NCI-H187 treated with DMSO at 0.1 percent for 48 hours (cell line): ENCODE data around the gene KRTAP23-1.

Experiments
- DNase-seq: peaks from one replicate; lab custom pipeline; 2025; lab: John Stamatoyannopoulos, UW

Gene KRTAP23-1, protein sequence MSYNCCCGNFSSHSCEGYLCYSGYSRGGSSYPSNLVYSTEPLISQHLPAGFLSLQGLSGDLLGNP

DNA sequence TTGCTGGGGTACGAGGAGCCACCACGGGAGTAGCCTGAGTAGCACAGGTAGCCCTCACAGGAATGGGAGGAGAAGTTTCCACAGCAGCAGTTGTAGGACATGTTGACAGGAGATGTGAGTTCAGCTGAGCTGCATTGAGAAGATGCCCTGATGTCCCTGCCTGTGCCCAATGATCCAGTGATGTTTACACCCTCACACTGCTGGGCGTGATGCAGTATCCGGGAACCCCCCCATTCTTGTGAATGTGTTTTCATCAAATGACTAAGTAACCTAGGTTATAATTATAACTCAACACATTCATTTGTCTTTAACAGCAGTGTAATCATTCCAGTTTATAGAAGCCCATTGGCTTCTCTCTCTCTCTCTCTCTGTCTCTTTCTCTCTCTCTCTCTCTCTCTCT lies at the start of gene KRTAP23-1:
Gene KRTAP23-1, minus strand, starts transcription at position 101 of the 400 bp plus-strand sequence. Its CDS starts 0 bp downstream, at position 101.
- DNase-seq = no peak

DNA sequence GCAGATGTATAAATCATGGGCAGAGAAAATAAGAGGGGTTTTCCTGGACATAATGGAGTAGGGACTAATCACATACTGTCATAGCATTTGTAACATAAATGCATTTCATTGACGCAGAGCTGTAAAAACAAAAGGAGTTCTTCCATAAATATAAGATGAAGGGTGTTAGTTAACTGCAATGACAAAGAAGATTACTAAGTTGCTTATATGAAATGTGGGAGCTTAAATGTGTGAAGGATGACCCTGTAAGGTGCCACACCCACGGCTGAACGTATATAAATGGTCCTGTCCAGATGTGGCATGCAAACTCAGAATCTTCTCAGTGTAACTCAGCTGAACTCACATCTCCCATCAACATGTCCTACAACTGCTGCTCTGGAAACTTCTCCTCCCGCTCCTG lies 47.3 kb upstream of the KRTAP23-1 start, which contains the start of gene KRTAP13-1:
Gene KRTAP13-1, plus strand, starts transcription at position 301 of the 400 bp plus-strand sequence. Its CDS starts 56 bp downstream, at position 357.
- no peak for DNase-seq

DNA sequence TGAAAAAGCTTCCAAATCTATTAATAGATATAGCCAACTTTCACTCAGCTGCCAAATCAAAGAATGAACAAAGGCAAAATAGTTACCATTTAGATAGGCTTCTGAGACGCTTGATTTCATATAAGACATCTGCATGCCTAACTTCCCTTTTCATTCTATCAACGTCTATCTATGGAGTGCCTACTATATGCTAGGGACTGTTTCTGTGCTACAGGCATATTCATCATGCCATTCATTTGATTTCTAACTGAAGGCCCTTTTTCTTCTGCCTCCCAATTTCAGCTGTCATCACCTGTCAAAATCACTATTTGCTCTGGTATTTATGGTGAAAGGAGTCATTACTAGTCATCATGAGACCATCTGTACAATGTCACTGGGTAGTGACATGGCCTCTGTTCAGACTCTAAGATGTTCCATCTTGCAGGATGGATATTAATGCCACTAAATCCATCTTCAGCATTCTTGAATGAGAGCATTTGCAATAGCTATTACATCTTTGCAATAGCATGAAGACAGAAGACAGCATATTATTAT lies 43.2 kb upstream of the KRTAP23-1 start:
- no peak for DNase-seq

DNA sequence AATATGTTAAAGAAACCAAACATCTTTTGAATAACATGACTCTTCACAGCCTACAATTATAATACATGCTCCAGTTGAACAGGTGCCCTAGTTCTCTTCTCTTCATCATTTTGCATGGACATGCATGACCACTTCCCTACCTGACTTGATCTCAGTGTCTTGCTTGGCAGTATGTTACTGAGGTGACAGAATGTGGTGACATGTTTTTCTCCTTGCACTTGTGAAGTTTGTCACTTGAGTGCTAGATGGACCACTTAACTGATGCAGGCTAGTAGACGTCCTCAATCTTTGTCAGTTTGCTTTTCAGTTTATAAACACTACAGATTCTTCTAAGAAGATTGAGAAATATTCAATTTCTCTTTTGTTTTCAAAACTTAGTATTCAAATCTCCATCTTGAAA lies 33.8 kb upstream of the KRTAP23-1 start:
- DNase-seq = no peak

DNA sequence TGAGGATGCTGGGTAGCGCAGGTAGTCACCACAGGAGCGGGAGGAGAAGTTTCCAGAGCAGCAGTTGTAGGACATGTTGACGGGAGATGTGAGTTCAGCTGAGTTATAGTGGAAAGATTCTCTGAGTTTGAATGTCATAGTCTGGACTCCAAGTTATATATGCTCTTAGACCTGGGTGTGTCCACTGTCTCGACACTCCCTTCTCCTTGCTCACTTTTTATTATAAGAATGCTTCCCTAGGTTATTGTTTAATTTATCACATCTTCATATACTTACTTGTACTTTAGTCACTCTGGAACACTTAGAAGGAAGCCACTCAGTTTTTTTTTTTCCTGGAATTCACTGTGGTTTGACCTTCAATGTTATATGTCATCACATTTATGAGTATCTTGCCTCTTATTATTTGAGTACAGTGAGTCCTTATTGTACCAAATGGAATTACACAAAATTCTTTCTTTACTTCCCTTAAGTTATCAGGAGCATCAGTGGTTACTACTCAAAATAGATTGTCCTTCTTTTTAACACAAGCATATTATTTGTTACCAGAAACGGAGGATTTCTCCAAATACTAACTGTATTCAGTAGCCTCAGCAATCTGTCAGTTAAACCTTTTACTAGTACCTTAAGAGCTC lies 23.8 kb upstream of the KRTAP23-1 start, which contains the start of gene KRTAP13-2:
Gene KRTAP13-2, minus strand, starts transcription at position 133 of the 632 bp plus-strand sequence. Its CDS starts 58 bp downstream, at position 75.
- no peak for DNase-seq

DNA sequence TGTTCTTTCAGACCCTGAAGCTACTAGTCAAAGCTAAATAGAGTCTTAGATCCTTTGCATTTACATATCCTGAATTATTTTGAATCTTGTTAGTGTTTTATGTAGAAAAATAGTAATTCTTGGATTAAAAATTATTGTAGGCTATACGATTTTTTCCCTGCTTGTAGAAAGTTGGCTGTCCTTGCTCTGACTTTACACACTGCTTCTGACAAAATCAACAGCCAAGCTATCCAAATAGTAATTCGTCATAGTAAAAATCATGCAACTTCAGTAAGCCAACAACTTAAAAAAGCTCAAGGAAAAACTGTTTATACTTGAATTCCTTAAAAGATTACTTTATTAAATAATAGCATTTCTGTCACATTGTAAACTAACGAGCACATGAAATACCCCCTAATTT lies 7.5 kb upstream of the KRTAP23-1 start:
- DNase-seq = no peak

DNA sequence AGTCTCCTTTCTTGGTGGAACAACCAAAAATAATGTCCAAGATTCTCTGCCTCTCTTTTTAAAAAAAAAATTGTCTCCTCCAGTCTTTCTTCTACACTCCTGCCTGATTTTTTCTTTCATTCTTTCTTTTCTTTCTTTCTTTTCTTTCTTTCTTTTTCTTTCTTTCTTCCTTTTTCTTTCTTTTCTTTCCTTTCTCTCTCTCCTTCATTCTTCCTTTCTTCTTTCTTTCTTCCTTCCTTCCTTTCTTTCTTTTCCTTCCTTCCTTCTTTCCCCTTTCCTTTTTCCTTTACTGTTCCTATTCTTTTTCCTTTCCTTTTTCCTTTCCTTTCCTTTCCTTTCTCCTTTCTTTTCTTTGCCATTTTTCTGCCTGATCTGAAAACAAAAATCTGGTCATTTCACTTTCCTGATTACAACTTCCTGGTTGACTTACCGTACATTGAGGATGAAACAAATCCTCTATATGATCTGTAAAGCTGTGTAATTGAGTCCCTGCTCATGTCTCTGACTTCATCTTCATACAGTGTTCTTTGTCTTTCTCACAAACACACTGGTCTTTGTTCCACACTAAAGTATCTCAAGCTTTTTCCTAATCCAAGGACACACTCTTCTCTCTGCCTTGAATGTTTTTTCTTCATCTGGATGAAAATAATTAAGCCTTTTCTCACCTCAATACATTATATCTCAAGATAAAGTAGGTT lies 6.1 kb upstream of the KRTAP23-1 start:
- no peak for DNase-seq

DNA sequence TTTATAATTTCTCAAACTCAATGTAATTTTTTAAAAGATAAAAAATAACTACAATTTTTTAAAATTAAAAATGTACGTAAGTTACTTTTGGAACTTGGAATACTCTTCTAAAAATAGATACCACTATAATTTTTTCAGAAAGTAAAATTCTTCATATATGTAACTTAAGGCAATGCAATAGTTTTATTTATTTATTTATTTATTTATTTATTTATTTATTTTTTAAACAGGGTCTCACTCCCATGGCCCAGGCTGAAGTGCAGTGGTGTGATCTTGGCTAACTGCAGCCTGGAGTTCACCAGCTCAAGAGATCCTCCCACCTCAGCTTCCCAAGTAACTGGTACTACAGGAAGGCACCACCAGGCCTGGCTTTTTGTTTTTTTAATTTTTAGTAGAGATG lies 3.1 kb upstream of the KRTAP23-1 start:
- DNase-seq = no peak

DNA sequence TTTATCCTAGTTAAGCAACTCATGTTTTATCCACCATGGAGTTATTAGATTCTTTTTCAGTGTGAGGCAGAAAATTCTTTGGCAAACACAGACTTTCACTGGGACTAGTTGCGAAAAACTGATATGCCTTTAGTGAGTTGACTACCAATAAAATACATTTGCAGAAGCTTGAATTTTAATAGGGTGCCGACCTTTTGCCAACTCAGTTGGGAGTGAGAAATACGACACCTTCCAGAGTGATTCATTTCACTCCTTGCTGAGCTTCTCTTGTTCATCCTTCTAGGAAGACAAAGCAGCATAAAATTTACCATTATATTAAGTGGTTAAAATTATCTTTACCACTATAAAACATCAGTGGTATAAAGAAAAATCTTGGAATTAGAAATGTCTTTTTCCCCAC lies 1.2 kb upstream of the KRTAP23-1 start:
- no peak for DNase-seq

DNA sequence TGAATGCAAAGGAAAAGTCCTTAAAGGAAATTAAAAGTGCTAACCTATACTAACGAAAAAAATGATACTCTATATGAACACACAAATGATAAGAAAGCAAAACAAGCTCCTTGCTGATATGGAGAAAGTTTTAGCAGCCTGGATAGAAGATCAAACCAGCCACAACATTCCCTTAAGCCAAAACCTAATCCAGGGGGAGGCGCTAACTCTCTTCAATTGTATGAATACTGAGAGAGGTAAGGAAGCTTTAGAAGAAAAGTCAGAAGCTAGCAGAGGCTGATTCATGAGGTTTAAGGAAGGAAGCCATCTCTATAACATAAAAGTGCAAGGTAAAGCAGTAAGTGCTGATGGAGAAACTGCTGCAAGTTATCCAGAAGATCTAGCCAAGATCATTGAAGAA lies 3.4 kb downstream of the KRTAP23-1 start:
- no peak for DNase-seq

DNA sequence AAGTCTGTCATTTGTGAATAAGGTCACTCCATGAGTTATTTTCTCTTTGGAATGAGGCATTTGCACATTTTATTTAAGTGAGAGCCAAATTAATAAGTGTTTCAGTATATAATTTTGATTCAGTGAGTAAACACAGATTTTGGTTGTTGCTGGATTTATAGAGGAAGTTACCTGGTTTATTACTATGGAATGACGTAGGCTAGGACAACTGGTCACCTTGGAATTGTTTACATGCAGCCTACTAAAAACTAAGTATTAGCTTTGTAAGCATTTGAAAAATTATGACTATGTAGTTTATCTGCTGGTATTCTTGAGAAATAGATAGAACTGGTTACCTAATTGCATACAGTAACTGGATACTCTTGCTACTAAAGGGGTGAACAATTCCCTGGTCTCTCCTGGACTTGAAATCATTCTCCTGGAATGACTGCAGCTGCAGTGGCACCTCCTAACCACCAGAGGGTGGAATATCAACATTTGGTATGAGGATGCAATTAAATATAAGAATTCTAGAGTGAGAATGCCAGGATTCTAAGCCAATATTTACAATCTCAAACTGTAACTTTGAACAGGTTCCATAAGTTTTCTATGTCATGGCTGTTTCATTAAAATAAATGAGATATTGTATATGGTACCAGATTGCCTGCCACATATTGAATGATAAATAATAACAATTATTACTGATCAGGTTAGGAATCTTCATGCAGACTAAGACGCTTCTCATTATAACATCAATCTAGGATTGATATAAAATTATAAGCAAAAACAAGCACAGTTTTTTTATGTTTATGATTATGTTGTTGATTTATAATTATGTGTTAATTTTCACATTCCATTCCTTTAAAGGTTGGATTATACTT lies 7.5 kb downstream of the KRTAP23-1 start:
- no peak for DNase-seq

DNA sequence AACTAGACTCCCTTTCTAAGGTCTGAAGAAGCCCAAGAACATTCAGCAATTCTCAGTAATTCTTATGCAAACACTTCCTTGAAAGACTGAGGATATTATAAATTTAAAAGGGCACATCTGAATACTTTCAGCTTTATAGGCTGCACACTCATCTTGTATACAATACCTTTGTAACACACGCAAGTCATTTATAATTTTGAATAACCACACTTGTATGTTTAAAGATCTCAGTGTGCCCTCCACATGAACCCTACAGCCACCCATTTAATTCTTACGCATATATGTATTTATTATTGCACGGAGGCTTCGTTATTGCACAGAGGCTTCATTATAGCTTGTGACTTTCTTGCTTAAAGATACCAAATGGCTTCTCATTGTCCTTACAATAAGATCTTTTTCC lies 9.7 kb downstream of the KRTAP23-1 start:
- DNase-seq = no peak

DNA sequence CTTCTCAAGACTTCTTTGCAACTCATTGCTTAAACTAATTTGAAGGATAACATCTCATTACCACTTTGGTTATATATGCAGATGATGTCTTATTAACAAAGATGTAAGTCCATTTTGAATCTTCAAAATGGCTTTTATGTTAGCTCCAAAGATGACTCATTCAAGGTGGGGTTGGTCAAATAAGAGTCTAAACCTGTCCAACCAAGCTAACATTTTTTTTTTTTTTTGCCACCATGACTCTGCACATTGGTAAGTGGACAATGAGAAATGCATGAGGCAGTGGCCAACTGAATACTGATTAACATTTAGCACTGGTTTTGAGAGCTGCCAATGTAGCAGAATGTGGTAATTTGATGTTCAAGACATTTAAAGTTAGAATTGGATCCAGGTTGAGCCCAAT lies 10.6 kb downstream of the KRTAP23-1 start:
- no peak for DNase-seq

DNA sequence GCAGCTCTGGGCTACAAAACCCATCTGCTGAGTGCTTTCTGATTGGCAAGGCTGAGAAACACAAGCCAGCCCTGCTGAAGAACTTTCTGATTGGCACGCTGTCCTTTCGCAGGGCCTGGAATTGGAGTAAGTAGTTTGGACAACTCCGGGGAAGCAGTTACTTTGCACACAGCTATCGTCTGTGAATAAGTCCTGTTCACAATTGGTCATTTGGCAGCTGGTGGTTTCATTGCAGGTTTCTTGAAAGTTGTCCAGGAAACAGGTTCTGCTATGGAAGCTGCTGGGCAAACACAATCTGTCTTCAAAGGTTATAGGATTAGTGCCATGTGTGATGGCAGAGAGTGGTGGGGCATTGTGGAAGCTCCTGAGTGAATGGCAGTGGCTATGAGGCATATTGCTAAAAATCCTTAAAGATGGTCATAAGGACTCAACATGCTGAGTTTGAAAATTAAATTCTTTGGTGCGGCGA lies 11.1 kb downstream of the KRTAP23-1 start, which contains the start of gene KRTAP27-1:
Gene KRTAP27-1, minus strand, starts transcription at position 419 of the 469 bp plus-strand sequence. Its CDS starts 26 bp downstream, at position 393.
- DNase-seq = no peak

DNA sequence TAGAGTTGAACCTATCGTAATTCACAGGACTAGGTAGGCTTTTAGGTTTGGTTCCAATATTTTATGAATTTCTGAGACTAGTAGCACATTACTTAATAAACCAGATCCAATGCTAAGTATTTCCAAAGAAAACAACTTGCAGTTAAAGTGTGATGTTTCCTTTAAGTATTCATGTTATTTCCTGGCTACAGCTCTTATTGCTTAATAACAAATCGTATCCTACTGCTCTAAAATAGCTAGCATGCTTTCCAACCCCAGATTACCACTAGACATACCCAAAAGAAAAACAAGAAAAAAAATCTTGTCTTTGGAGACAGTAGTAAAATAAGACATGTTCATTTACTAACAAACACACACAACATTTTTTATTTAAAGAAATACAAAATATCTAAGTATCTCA lies 11.8 kb downstream of the KRTAP23-1 start:
- DNase-seq = no peak

DNA sequence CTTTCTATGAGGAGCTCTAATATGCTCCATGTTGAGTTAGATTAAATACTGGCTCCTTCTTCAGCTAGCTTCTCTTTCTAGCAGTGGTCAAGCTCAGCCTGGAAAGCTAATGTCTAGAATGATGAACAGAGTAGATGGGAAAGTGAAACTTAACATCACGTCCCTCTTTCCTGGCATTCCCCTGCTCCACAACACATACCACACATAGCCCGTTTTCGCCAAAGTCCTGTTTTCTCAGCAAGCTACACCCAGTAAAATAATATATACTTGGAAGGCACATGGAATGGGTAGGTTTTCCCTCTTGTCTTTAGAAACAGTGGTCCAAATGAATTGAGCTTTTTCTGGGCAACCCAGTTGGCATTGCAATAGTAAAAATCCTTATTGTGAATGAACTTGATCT lies 14.7 kb downstream of the KRTAP23-1 start:
- DNase-seq = no peak

DNA sequence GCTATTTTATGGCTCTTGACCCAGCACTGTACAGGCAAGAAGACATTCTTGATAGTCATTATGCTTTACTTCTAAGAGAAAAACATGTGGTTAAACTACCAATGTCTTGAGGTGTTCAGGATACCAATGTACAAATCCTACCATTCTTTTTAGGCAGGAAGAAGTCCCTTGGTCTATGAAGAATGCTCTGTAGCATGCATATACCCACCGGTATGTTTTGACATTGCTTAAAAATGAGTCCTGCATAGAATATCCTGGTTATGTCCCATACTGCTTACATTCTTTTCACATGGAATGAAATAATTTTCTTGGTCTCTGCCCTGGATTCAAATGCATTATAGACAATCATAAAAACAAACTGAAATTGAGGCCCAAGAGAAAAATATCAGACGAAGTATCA lies 15.7 kb downstream of the KRTAP23-1 start:
- DNase-seq = no peak

DNA sequence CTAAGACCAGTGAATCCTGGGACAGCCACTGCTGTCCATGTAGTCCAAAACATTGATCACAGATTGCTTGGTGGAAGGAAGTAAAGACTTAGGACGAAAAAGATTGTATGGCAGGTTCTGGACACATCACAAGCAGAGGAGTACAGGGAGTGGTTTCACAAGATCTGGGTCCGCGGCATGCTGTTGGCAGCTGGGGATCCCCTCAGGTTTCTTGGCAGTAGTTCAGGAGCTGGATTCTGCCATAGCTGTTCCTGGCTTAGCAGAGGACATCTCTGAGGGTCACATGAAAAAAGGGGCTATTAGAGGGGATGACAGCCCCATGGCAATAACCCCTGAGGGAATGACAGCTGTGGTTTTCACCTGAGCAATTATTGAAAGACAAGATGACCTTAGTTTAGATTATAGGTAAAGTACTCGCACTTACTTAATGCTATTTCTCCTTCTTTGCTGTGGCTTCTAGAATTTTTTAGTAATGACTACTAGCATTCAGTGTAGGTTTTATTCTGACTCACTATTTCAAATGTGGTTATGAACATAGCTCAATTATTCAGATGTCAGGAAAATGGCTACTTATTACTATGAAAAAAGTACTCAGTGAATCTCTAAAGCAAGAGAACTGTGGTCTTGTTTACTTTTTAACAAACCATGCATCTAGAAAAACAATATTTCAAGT lies 19.1 kb downstream of the KRTAP23-1 start:
- no peak for DNase-seq

DNA sequence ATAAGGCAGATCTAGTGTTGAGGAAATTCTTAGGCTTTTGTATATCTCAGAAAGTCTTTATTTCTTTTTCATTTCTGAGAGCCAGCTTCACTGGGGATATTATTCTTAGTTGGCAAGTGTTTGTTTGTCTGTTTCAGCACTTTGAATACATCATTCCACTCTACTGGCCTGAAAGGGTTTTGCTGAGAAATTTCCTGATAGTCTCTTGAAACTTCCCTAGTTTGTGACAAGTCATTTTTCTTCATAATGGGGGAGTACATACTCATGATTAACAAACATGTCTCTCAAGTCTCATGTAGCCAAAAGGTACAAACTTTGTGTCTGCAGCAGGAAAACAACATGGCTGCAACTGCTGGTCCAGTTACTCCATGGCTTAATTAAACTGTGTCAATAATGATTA lies 22.0 kb downstream of the KRTAP23-1 start:
- no peak for DNase-seq

DNA sequence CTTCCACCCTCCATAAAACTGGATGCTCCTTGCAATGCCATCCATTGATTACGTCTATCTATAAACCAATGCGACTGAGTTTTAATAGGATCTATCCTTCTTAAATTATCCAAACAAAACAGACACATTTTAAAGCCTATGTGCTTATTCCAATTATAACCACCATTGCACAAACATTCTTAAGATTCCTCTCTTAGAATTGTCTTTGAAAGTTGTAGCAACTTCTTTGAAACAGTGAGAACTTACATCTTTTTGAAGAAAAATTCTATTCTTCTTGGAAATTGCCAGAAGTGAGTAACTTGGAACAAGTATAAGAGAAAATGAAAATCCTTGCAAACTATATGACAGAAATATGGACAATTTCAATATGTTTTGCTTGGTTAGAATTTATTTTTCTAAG lies 28.2 kb downstream of the KRTAP23-1 start, which contains the start of gene KRTAP26-1:
Gene KRTAP26-1, minus strand, starts transcription at position 101 of the 400 bp plus-strand sequence. CDS start 280 bp downstream, outside the sequence.
- no peak for DNase-seq

DNA sequence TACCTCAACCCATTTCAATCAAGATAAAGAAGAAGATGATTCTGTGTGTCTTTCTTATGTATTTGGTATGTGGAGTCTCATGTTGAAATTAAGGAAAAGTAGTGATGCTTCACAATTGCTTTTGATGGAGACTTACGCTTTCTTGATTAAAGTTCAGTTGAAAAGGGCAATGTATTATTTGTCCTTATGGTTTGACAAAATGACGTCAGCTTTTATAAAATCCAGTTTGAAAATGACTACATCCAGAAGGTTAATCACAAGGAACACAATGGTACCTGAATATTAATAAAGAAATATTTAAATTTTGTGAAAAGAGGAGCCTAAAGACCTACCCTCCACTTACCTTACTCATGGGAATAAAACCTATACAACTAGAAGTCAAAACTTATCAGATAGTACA lies 32.7 kb downstream of the KRTAP23-1 start:
- DNase-seq = no peak
